Ecto neural progenitor cell (in vitro differentiated cells): ENCODE data around the gene EEF1A2.
"Not testable (repeated sequence)": the region's sequence is repeated elsewhere in the genome, so short reads cannot be mapped to it uniquely, and the experiment has no call there.

ENCODE experiments used
- DNase-seq: peaks from one replicate; pipeline ENCODE4 v3.0.0-alpha.2; 2018; ENCODE audit warnings: low spot score

Gene EEF1A2

GRCh38 chr20:63520504-63520933 lies 21.6 kb upstream of the EEF1A2 start, which contains the start of gene PPDPF:
Gene PPDPF (plus strand): TSS chr20:63520765. CDS start chr20:63521309, 544 bp downstream.
- DNase-seq, result peak; percentile 93

- peak; percentile 88 for DNase-seq
These were observed 21.0 kb upstream of the EEF1A2 start for GRCh38 chr20:63519668-63520503.

- no peak for DNase-seq
These were observed 20.2 kb upstream of the EEF1A2 start for GRCh38 chr20:63518946-63519667.

GRCh38 chr20:63518351-63518861 lies 19.5 kb upstream of the EEF1A2 start:
- no peak for DNase-seq

GRCh38 chr20:63517376-63518309 lies 18.8 kb upstream of the EEF1A2 start:
- DNase-seq, result no peak

- DNase-seq, result not testable (repeated sequence)
These were observed 15.6 kb upstream of the EEF1A2 start for GRCh38 chr20:63514520-63514919.

- DNase-seq, result no peak
These were observed 14.3 kb upstream of the EEF1A2 start for GRCh38 chr20:63513207-63513606.

GRCh38 chr20:63509088-63509564 lies 10.2 kb upstream of the EEF1A2 start:
- DNase-seq, result no peak

- no peak for DNase-seq
These were observed 9.3 kb upstream of the EEF1A2 start for GRCh38 chr20:63508072-63508768.

- no peak for DNase-seq
These were observed 8.3 kb upstream of the EEF1A2 start for GRCh38 chr20:63507083-63507743.

- no peak for DNase-seq
These were observed 6.8 kb upstream of the EEF1A2 start for GRCh38 chr20:63505723-63506122.

GRCh38 chr20:63505281-63505680 lies 6.4 kb upstream of the EEF1A2 start:
- DNase-seq, result no peak

- DNase-seq, result no peak
These were observed 5.8 kb upstream of the EEF1A2 start for GRCh38 chr20:63504642-63505041.

- no peak for DNase-seq
These were observed 4.6 kb upstream of the EEF1A2 start for GRCh38 chr20:63503524-63503923.

GRCh38 chr20:63502671-63503172 lies 3.8 kb upstream of the EEF1A2 start:
- no peak for DNase-seq

GRCh38 chr20:63501818-63502670 lies 3.2 kb upstream of the EEF1A2 start:
- peak; percentile 52 for DNase-seq

GRCh38 chr20:63500902-63501817 lies 2.3 kb upstream of the EEF1A2 start:
- no peak for DNase-seq
